Panc1 (cell line): Measurements from ENCODE around the gene SOX3. TPM values are rescaled to one million over a fixed set of nuclear protein-coding genes. Genes with fewer than 3 reads are reported as not detected.

Source experiments
- ATAC-seq: fragments of 200-7000 bp; cut with Tn5 transposase; 2 replicates; pipeline ENCODE4 v1.9.1; 2020; ENCODE audit warnings: mild to moderate bottlenecking, moderate library complexity
- BruUV-seq: library from RNA; stranded (reverse); fragments of 400-500 nt; replicated peaks from 2 replicates; lab custom pipeline; 2021; lab: Mats Ljungman, UMichigan
- CTCF ChIA-PET: fragments of 300-600 bp; sonication (Branson Sonifier 250); formaldehyde crosslinking; loops from one replicate; lab custom pipeline; 2022; ENCODE audit warnings: antibody characterized with exemption; lab: Charles Lee
- POLR2A ChIA-PET: fragments of 300-600 bp; sonication (Branson Sonifier 250); formaldehyde crosslinking; loops from one replicate; lab custom pipeline; 2022; ENCODE audit warnings: antibody characterized with exemption; lab: Charles Lee
- DNase-seq: peaks from one replicate; pipeline ENCODE4 v3.0.0-alpha.2; 2010; ENCODE audit warnings: low read depth, low spot score
- H3K27ac ChIP-seq: 2 replicates; pipeline ENCODE4 v1.5.1; 2011; ENCODE audit warnings: mild to moderate bottlenecking, low read length, inconsistent platforms
- H3K27me3 ChIP-seq: fragments of 200-500 bp; sonication (Bioruptor generic); 2 replicates; pipeline ENCODE4 v1.6.0; 2014; ENCODE audit warnings: low read length, inconsistent platforms; ENCODE audit not compliant: control insufficient read depth, insufficient read depth
- H3K36me3 ChIP-seq: fragments of 200-500 bp; sonication (Bioruptor generic); 2 replicates; pipeline ENCODE4 v1.5.1; 2014; ENCODE audit warnings: inconsistent platforms, mild to moderate bottlenecking, low read length, moderate library complexity; ENCODE audit not compliant: control insufficient read depth, insufficient read depth
- H3K4me1 ChIP-seq: 2 replicates; pipeline ENCODE4 v1.5.1; 2011; ENCODE audit warnings: inconsistent platforms, mild to moderate bottlenecking, low read length, moderate library complexity; ENCODE audit not compliant: control insufficient read depth, insufficient read depth
- H3K4me3 ChIP-seq, 2 experiments: 2 replicates each; pipeline ENCODE4 v1.5.1; 2011 to 2012; ENCODE audit warnings: low read depth in 2 of 2, low read length in 2 of 2, mild to moderate bottlenecking in 2 of 2, inconsistent platforms in 1 of 2, moderate library complexity in 1 of 2
- H3K9me3 ChIP-seq: fragments of 200-500 bp; sonication (Bioruptor generic); 2 replicates; pipeline ENCODE4 v1.5.1; 2014; ENCODE audit warnings: low read depth, mild to moderate bottlenecking, inconsistent platforms, low read length, moderate library complexity; ENCODE audit not compliant: control insufficient read depth, insufficient read depth
- POLR2AphosphoS5 ChIP-seq: IDR thresholded peaks from 2 replicates; pipeline ENCODE4 v1.6.1; 2012; ENCODE audit warnings: mild to moderate bottlenecking, low read depth, low read length, moderate library complexity
- SIN3A ChIP-seq: IDR thresholded peaks from 2 replicates; pipeline ENCODE4 v1.6.1; 2012; ENCODE audit warnings: low read depth, mild to moderate bottlenecking, low read length, moderate library complexity, borderline replicate concordance; ENCODE audit not compliant: insufficient read depth
- TCF7L2 ChIP-seq: IDR thresholded peaks from 2 replicates; pipeline ENCODE4 v1.6.1; 2011; ENCODE audit warnings: mild to moderate bottlenecking, low read depth, low read length, inconsistent platforms
- in situ Hi-C: cut with HindIII; loops from 2 replicates; pipeline ENCODE4 v1.10.0; 2016; ENCODE audit warnings: low sequenced_read_pairs, low pct_unique_long_range_greater_than_20kb
- intact Hi-C: fragments of 100-400 bp; cut with micrococcal nuclease; formaldehyde crosslinking; loops from one replicate; pipeline ENCODE4 v1.10.0; 2022; ENCODE audit not compliant: unreplicated experiment
- total RNA-seq: library from RNA; stranded (reverse); gene quantifications from one replicate; pipeline ENCODE4 v1.2.1, GENCODE V29; 2021; ENCODE audit not compliant: unreplicated experiment
- TF ChIP-seq, protein P1 (sequence below), 2 experiments: IDR thresholded peaks; 2 replicates each; pipeline ENCODE4 v1.6.1; 2011 to 2012; ENCODE audit warnings: low read depth in 2 of 2, control low read depth in 1 of 2, low read length in 1 of 2, mild to moderate bottlenecking in 1 of 2, moderate library complexity in 1 of 2; ENCODE audit not compliant: insufficient read depth in 1 of 2
- TF ChIP-seq, protein P2 (sequence below): fragments of 450-650 bp; IDR thresholded peaks from 2 replicates; pipeline ENCODE4 v1.5.1; 2017; ENCODE audit warnings: mild to moderate bottlenecking

SOX3 gene
- total RNA-seq, 1 experiment from 2014 or later: not detected

DNA sequence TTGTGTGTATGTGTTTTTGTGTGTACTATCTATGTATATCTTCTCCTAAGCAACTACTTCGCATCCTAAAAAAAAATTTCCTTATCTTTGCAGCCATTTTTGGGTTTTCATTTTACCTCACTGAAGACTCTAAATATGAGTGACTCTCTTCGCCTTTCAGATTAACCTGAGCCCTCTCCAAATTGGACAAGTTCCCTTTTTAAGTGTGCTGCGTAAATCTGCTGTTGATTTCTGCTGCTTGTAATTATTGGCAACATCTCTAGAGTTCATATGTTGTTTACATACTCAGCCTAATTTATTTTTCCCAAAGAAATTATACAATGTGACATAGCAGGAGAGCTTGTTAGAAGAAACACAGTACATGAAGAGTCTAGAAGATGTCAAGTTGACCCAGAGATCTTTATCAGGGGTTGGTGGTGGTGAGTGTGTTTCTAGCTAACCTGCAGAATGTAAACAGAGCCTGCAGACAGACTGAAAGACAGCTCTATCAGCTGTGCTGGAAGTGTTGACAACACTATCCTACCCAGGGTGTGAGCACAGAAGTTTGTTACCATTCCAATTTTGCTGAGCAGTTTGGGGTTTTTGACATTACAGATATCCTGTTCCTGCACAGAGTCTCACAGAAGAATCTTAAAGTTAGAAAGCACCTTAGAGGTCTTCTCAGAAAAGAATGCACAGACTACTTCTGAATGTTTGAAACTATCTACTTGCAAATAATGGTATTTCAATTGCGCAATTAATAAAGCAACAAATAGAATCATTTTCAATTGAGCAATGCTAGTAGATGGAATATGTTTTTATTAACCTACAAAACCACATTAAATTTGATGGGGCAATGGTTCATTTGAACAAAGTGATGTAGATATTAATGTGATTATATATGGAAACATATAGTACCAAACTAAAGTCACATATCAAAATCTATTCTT, 12.5 kb downstream of the SOX3 start:
- ChIA-PET POLR2A (no interaction called here), CTCF (no interaction called here)
- Histone ChIP-seq H3K27ac (no peak overlapping the region), H3K27me3 (no peaks in the 10 kb centered on the region), H3K4me1 (no peaks in the 10 kb centered on the region), H3K4me3 (no peak overlapping the region), H3K9me3 (no peaks in the 10 kb centered on the region), H3K36me3 (no peaks in the 10 kb centered on the region)
- in situ Hi-C loops: no loop called here
- ATAC-seq (no peak), DNase-seq (no peak)
- no peak for TF ChIP-seq POLR2AphosphoS5
- TF ChIP-seq SIN3A: no peak
- TF ChIP-seq, protein P1, sequence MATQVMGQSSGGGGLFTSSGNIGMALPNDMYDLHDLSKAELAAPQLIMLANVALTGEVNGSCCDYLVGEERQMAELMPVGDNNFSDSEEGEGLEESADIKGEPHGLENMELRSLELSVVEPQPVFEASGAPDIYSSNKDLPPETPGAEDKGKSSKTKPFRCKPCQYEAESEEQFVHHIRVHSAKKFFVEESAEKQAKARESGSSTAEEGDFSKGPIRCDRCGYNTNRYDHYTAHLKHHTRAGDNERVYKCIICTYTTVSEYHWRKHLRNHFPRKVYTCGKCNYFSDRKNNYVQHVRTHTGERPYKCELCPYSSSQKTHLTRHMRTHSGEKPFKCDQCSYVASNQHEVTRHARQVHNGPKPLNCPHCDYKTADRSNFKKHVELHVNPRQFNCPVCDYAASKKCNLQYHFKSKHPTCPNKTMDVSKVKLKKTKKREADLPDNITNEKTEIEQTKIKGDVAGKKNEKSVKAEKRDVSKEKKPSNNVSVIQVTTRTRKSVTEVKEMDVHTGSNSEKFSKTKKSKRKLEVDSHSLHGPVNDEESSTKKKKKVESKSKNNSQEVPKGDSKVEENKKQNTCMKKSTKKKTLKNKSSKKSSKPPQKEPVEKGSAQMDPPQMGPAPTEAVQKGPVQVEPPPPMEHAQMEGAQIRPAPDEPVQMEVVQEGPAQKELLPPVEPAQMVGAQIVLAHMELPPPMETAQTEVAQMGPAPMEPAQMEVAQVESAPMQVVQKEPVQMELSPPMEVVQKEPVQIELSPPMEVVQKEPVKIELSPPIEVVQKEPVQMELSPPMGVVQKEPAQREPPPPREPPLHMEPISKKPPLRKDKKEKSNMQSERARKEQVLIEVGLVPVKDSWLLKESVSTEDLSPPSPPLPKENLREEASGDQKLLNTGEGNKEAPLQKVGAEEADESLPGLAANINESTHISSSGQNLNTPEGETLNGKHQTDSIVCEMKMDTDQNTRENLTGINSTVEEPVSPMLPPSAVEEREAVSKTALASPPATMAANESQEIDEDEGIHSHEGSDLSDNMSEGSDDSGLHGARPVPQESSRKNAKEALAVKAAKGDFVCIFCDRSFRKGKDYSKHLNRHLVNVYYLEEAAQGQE (IDR thresholded peaks at IDR 0.05; ENCODE audit: insufficient read depth in 1 of 2, low read depth in 2 of 2, low read length in 1 of 2): no peak
- TF ChIP-seq, protein P2, sequence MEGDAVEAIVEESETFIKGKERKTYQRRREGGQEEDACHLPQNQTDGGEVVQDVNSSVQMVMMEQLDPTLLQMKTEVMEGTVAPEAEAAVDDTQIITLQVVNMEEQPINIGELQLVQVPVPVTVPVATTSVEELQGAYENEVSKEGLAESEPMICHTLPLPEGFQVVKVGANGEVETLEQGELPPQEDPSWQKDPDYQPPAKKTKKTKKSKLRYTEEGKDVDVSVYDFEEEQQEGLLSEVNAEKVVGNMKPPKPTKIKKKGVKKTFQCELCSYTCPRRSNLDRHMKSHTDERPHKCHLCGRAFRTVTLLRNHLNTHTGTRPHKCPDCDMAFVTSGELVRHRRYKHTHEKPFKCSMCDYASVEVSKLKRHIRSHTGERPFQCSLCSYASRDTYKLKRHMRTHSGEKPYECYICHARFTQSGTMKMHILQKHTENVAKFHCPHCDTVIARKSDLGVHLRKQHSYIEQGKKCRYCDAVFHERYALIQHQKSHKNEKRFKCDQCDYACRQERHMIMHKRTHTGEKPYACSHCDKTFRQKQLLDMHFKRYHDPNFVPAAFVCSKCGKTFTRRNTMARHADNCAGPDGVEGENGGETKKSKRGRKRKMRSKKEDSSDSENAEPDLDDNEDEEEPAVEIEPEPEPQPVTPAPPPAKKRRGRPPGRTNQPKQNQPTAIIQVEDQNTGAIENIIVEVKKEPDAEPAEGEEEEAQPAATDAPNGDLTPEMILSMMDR: no peak
- BruUV-seq: no TSS peak
- intact Hi-C loops: no loop called here

DNA sequence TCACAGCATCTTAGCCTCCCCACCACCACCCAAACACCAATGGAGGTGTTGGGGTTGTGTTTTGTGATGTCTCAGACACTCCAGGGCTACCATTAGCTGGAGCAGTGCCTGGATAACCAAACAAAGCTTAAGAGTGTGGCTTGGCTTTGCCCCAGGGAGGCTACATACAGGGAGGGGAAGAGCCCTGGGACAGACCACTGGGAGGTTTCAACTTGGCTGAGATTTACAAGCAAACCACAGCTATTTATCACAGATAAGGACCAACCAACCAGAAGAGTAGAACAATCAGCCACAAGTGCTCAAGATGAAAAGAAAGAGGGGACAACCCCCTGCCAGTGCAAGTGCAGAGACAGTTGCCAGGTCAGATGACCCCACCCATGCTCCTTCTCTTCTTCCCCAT, 24.1 kb downstream of the SOX3 start:
- POLR2A ChIA-PET: no interaction called here
- DNase-seq (no peak), ATAC-seq (no peak)
- H3K4me3 ChIP-seq: no peak overlapping the region
- intact Hi-C loops: no loop called here
- H3K36me3 ChIP-seq: no peaks in the 10 kb centered on the region
- no peaks in the 10 kb centered on the region for H3K4me1 ChIP-seq
- no peak for TF ChIP-seq SIN3A
- TF ChIP-seq, protein P1 (IDR thresholded peaks at IDR 0.05; ENCODE audit: insufficient read depth in 1 of 2, low read depth in 2 of 2, low read length in 1 of 2): no peak
- no peak for TF ChIP-seq POLR2AphosphoS5
- no peak for TF ChIP-seq TCF7L2
- TF ChIP-seq, protein P2: no peak
- H3K9me3 ChIP-seq: no peaks in the 10 kb centered on the region
- in situ Hi-C loops: no loop called here
- CTCF ChIA-PET: no interaction called here
- no TSS peak for BruUV-seq
- H3K27ac ChIP-seq: no peak overlapping the region
- no peaks in the 10 kb centered on the region; the same call in 1 of the 2 replicates for H3K27me3 ChIP-seq
